ENCODE data around the gene ACCSL.

DNA sequence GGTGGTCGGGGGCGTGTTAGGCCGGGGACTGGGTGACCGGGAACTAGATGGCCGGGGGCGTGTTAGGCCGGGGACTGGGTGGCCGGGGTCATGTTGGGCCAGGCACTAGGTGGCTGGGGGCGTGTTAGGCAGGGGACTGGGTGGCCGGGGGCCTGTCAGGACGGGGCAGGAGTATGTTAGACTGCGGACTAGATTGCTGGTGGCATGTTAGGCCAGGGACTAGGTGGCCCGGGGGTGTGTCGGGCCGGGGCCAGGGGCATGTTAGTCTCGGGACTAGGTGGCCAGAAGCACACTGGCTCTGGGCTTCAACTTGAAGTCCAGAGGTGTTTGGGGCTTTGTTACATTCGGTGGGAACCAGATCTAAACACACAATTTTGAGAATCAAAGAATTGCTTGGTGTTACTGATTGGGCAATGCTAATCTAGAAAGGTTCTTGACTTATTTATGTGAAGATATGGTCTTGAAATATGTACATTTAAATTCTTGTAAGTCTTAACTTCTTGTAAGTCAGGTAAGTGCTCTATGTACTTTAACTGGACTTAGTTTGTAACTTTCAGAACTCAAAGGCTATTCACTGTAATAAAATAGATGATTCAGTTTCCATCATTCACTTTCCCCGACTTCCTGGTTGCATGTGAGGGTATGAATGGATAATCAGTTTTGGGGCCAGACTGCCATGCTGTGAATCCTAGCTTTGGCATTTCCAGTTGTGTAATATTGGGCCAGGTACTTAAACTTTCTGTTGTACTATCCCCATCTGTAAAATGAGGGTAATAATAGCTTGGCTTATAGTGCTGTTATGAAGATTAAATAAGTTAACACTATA lies 48.8 kb downstream of the ACCSL start:
- no peak for TF ChIP-seq EZH2 (IDR thresholded peaks at IDR 0.05; ENCODE audit: borderline replicate concordance, insufficient read depth, low read depth, low read length, poor library complexity, severe bottlenecking)
- TF ChIP-seq, protein P1, sequence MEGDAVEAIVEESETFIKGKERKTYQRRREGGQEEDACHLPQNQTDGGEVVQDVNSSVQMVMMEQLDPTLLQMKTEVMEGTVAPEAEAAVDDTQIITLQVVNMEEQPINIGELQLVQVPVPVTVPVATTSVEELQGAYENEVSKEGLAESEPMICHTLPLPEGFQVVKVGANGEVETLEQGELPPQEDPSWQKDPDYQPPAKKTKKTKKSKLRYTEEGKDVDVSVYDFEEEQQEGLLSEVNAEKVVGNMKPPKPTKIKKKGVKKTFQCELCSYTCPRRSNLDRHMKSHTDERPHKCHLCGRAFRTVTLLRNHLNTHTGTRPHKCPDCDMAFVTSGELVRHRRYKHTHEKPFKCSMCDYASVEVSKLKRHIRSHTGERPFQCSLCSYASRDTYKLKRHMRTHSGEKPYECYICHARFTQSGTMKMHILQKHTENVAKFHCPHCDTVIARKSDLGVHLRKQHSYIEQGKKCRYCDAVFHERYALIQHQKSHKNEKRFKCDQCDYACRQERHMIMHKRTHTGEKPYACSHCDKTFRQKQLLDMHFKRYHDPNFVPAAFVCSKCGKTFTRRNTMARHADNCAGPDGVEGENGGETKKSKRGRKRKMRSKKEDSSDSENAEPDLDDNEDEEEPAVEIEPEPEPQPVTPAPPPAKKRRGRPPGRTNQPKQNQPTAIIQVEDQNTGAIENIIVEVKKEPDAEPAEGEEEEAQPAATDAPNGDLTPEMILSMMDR (IDR thresholded peaks at IDR 0.05), result no peak

Measured in B cell (primary cell).